NB4 (cell line): ENCODE measurements around the gene NLRP7.

ENCODE experiments used
- MYC ChIP-seq: IDR thresholded peaks from 2 replicates; pipeline ENCODE4 v1.6.1; 2011; ENCODE audit warnings: low read depth, low read length
- POLR2A ChIP-seq: IDR thresholded peaks from 2 replicates; pipeline ENCODE4 v1.6.1; 2011; ENCODE audit warnings: mild to moderate bottlenecking; ENCODE audit not compliant: insufficient read length; ENCODE audit errors: extremely low read depth
- TF ChIP-seq, protein P1 (sequence below): IDR thresholded peaks from one replicate; pipeline ENCODE4 v1.5.1; 2012; ENCODE audit warnings: low read depth, low read length
- TF ChIP-seq, protein P2 (sequence below): IDR thresholded peaks from 2 replicates; pipeline ENCODE4 v1.6.1; 2011; ENCODE audit warnings: low read depth, low read length

DNA sequence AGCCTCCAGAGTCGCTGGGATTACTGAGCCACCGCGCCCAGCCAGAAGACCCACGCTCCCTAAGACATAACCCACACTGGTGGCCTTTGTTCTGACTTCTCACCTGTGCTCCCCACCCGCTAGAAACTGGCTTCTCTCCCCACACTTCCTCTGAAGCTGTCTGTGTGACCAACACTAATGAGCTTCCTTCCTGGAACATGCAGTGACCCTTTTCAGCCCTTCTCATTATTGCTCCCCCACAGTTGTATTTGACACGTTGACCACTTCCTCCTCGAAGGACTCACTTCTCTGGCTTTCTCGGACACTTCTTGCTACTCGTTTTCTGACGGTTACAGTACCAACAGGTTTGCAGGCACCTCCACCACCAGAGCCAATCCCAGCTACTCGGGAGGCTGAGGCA, 30.5 kb downstream of the NLRP7 start:
- TF ChIP-seq, protein P1, sequence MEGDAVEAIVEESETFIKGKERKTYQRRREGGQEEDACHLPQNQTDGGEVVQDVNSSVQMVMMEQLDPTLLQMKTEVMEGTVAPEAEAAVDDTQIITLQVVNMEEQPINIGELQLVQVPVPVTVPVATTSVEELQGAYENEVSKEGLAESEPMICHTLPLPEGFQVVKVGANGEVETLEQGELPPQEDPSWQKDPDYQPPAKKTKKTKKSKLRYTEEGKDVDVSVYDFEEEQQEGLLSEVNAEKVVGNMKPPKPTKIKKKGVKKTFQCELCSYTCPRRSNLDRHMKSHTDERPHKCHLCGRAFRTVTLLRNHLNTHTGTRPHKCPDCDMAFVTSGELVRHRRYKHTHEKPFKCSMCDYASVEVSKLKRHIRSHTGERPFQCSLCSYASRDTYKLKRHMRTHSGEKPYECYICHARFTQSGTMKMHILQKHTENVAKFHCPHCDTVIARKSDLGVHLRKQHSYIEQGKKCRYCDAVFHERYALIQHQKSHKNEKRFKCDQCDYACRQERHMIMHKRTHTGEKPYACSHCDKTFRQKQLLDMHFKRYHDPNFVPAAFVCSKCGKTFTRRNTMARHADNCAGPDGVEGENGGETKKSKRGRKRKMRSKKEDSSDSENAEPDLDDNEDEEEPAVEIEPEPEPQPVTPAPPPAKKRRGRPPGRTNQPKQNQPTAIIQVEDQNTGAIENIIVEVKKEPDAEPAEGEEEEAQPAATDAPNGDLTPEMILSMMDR = no peak
- TF ChIP-seq POLR2A (no peak), MYC (no peak)
- TF ChIP-seq, protein P2, sequence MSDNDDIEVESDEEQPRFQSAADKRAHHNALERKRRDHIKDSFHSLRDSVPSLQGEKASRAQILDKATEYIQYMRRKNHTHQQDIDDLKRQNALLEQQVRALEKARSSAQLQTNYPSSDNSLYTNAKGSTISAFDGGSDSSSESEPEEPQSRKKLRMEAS = no peak
